ENCODE results near the gene PRCD.
"Not testable (repeated sequence)": the region's sequence is repeated elsewhere in the genome, so short reads cannot be mapped to it uniquely, and the experiment has no call there.

The PRCD gene

DNA sequence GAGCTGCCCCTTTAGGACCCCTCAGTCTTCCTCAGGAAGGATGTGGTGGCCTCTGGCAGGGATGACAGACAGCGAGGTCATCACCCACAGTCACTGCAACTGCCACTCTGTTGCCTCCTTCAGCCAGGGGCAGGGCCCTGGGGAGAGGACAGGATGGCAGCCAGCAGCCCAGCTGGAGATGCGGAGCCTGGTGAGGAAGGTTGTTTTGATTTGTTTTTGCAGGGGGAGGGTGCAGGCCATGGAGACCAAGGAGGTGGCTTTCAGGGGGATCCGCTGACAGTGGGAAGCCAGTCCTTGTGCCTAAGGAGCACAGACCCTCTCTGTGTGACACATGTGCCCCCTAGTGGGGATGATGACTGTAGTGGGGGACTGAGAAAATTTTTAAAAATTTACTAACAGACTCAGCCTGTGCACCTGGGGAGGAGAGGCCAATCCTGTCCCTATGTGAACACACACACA, 7.4 kb downstream of the PRCD start:
- peak; percentile 64 for DNase-seq
- in situ Hi-C loops (cut with HindIII; ENCODE audit: low pct_ligation_motif_present, low pct_unique_long_range_greater_than_20kb, low sequenced_read_pairs), result no loop called here

- no peak for DNase-seq
- in situ Hi-C loops (cut with HindIII; ENCODE audit: low pct_ligation_motif_present, low pct_unique_long_range_greater_than_20kb, low sequenced_read_pairs), result no loop called here
These were observed 7.9 kb downstream of the PRCD start for GRCh38 chr17:76547642-76548202.

DNA sequence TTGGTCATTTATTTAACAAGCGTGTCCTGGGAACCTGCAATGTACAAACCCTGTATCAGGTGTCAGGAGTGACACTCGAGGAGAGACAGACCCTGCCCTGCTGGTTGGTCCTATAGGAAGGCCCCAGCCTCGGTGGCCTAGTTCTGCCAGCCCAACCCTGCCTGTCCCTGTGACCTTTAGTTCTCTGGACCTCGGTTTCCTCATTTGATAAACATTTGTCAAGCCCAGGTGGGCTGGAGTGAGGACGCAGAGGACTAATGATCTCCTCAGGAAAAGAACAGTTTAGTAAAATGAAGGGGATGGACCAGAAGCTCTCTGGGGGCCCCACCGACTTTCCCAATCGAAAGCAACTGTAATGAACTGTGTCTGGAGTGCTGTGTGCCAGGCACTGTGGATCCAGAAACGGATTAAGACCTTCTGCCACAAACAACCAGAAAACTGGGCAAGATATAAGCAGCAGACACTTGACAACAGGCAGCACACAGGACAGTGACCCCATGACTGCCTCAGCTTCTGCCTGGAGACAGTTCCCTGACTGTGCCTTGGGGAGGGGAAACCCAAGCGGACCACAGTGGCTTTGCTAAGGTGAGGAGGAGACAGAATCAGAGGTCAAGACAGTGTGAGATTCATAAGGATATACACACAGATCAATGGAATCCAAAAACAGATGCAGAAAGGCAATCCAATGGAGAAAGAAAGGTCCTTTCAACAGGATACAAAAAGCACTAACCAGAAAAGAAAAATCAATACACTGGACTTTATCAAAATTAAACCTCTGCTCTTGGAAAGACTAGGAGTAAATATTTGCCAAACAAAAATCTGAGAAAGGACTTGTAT, 8.8 kb downstream of the PRCD start:
- in situ Hi-C loops (cut with HindIII; ENCODE audit: low pct_ligation_motif_present, low pct_unique_long_range_greater_than_20kb, low sequenced_read_pairs), result no loop called here
- no peak for DNase-seq

- in situ Hi-C loops (cut with HindIII; ENCODE audit: low pct_ligation_motif_present, low pct_unique_long_range_greater_than_20kb, low sequenced_read_pairs), result no loop called here
- DNase-seq, result no peak
These were observed 9.3 kb downstream of the PRCD start for GRCh38 chr17:76549215-76549518.

DNA sequence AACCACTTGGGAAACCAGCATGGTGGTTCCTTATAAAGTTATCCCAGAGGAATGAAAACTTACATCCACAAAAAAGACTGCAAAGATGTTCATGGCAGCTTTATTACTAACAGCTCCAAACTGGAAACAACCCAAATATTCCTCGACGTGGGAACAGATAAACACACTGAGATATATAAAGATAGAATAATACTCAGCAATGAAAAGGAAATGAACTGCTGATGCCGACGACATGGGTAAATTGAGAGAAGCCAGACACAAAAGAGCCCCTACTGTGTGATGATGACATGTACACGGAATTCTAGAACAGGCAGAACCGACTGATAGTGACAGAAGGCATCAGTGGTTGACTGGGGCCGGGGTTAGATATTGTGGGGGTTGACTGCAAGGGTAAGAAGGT, 9.7 kb downstream of the PRCD start:
- DNase-seq, result no peak
- in situ Hi-C loops (cut with HindIII; ENCODE audit: low pct_ligation_motif_present, low pct_unique_long_range_greater_than_20kb, low sequenced_read_pairs), result no loop called here

- in situ Hi-C loops (cut with HindIII; ENCODE audit: low pct_ligation_motif_present, low pct_unique_long_range_greater_than_20kb, low sequenced_read_pairs), result no loop called here
- no peak for DNase-seq
These were observed 11.1 kb downstream of the PRCD start for GRCh38 chr17:76550712-76551615.

DNA sequence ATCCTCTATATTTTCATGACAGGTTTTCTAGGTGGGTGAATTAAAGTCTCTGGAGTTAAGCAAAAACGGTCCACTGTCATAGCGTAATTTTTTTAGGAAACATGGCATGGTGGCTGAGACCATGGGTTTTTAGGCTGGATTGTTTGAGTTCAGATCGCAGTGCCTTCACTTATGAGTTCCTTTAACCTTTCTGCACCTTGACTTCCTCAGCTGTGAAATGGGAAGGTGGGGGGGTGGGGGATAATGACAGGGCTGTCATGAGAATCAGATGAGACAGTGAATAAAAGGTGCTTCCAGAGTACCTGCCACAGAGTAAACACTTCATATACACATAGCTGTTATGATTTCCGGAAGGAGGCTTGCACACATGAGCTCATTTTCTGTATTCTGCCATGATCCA, 11.8 kb downstream of the PRCD start:
- no peak for DNase-seq
- in situ Hi-C loops (cut with HindIII; ENCODE audit: low pct_ligation_motif_present, low pct_unique_long_range_greater_than_20kb, low sequenced_read_pairs), result no loop called here

- no peak for DNase-seq
- in situ Hi-C loops (cut with HindIII; ENCODE audit: low pct_ligation_motif_present, low pct_unique_long_range_greater_than_20kb, low sequenced_read_pairs), result no loop called here
These were observed 13.5 kb downstream of the PRCD start for GRCh38 chr17:76553178-76553908.

DNA sequence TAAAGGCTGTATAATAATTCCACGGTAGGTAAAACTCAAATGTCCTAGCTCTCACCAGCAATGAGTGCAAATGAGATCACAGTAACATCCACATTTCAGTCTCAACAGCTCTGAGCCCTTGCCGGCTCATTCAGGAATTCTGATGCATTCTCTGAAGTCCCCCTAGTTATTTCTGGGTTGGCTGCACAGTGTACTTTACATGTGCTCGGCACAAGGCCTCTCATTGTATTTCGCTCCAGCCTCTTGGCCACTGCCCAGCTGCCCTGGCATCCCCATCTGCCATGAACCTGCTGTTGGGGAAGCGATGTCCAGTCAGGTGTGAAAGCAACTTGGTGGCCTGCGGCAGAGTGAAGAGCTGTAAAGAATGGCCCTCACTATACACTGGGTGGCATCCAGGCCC, 14.3 kb downstream of the PRCD start:
- no peak for DNase-seq
- in situ Hi-C loops (cut with HindIII; ENCODE audit: low pct_ligation_motif_present, low pct_unique_long_range_greater_than_20kb, low sequenced_read_pairs), result no loop called here

GRCh38 chr17:76556765-76557367, 17.0 kb downstream of the PRCD start:
- in situ Hi-C loops (cut with HindIII; ENCODE audit: low pct_ligation_motif_present, low pct_unique_long_range_greater_than_20kb, low sequenced_read_pairs), result no loop called here
- peak; percentile 62 for DNase-seq

- peak; percentile 99 for DNase-seq
- in situ Hi-C loops (cut with HindIII; ENCODE audit: low pct_ligation_motif_present, low pct_unique_long_range_greater_than_20kb, low sequenced_read_pairs), result no loop called here
These were observed 17.7 kb downstream of the PRCD start for GRCh38 chr17:76557368-76558197.

DNA sequence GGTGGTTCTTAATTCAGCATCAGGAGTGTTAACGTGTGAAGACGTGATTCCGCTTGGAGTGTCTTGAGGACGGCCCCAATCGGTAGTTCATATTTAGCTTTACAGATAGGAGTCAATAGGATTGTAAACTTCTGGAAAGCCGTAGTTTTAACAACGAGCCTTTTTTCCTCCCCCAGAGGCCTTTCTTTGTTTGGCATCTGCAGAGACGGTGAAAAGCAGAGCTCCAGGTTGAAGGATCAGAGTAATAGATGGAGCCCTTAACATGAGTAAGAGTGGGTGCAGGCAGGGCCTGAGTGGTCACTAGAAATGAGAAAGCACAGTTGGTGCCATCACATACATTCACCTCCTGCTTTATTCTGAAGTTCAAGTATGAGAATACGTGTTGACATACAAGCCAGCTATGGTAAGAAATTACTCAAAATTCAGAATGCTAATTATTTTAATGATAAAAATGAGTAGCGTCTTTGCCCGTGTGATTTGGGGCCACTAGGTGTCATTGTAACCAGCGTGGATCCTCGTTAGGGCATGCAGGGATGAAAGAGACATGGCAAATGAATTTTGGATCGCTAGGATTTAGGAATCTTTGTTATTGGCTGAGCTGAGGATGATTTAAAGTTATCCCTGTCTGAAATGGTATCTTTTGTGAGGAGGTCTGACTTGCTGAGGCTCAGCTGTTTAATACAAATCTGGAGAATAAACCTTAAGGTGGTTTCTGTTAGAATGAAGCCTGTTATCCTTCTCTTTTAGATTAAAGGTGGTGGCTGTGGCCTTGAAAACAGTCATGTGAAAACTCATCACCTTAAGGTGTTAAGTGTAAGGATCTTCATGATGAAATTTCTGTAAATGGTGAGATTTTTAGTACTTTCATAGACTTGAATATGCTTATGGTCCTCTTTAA, 18.6 kb downstream of the PRCD start:
- peak; percentile 32 for DNase-seq

GRCh38 chr17:76559460-76559859, 19.6 kb downstream of the PRCD start:
- DNase-seq; in situ Hi-C loops (cut with HindIII; ENCODE audit: low pct_ligation_motif_present, low pct_unique_long_range_greater_than_20kb, low sequenced_read_pairs): not testable (repeated sequence)

More for the DNA sequence above, 18.6 kb downstream of the PRCD start:
- in situ Hi-C loops (cut with HindIII; ENCODE audit: low pct_ligation_motif_present, low pct_unique_long_range_greater_than_20kb, low sequenced_read_pairs), result no loop called here

DNA sequence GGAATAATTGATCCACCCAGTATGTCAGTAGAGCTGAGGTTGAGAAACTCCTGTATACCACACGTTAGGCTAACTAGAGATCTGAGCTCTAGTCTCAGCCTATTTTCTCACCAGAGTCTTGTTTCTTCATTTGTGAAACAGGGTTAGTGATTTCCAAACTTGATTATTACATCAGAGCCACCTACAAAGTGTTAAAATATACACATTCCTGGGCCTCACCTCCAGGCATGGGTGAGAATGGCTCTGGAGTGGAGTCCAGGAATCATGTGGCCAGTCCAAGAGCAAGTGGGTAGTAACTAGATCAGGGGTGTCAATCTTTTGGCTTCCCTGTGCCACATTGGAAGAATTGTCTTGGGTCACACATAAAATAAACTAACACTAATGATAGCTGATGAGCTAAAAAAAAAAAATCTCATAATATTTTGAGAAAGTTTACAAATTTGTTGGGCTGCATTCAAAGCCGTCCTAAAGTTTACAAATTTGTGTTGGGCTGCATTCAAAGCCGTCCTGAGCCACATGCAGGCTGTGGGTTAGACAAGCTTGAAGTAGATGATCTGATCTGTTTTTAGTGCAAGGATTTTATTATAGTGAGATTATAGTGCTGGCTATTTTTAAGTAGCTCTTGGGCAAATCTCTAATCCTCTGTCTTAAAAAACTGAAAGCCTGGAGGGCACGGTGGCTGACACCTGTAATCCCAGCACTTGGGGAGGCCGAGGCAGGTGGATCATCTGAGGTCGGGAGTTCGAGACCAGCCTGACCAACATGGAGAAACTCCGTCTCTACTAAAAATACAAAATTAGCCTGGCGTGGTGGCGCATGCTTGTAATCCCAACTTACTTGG, 20.4 kb downstream of the PRCD start:
- no peak for DNase-seq
- in situ Hi-C loops (cut with HindIII; ENCODE audit: low pct_ligation_motif_present, low pct_unique_long_range_greater_than_20kb, low sequenced_read_pairs), result no loop called here

GRCh38 chr17:76560877-76561221, 21.0 kb downstream of the PRCD start:
- in situ Hi-C loops (cut with HindIII; ENCODE audit: low pct_ligation_motif_present, low pct_unique_long_range_greater_than_20kb, low sequenced_read_pairs), result no loop called here
- DNase-seq, result no peak

DNA sequence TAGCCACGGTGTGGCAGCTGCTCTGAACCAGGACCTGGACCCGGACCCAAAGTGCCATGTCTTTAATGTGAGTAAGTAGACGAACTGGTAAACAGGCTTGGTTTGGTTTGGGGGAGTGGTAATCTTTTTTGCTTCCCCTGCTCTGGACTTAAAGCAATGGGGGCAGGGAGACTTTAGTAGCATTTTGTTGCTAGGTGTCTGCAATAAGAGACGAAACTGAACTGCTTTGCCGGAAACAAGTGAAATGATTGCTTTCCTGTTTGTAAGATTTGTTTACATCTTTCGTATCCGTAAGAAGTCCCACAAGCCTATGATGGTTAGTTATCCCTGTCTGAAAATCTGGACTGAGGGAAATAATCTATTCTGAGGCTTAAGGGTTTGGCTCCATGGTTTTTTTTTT, 21.5 kb downstream of the PRCD start:
- in situ Hi-C loops (cut with HindIII; ENCODE audit: low pct_ligation_motif_present, low pct_unique_long_range_greater_than_20kb, low sequenced_read_pairs), result no loop called here
- DNase-seq, result no peak

Measured in ACHN (cell line).